ENCODE data around the gene DTNB.

Gene DTNB

GRCh38 chr2:25597881-25598280 lies 75.5 kb downstream of the DTNB start:
- Mint-ChIP-seq H3K9me3 (no peaks in the 10 kb centered on the region), H3K27ac (no peak overlapping the region), H3K4me1 (peaks cover 11% of the 10 kb centered on the region), H3K36me3 (ENCODE audit: low read depth) (peaks cover 5% of the 10 kb centered on the region), H3K27me3 (no peaks in the 10 kb centered on the region), H3K4me3 (no peak overlapping the region)
- DNase-seq (no peak), ATAC-seq (no peak)

- no peak overlapping the region for H3K27ac Mint-ChIP-seq
Measured at GRCh38 chr2:25596516-25597244, 76.7 kb downstream of the DTNB start.

GRCh38 chr2:25595393-25595792 lies 78.0 kb downstream of the DTNB start:
- ATAC-seq, result no peak
- no peak for DNase-seq
- peaks cover 14% of the 10 kb centered on the region for H3K4me1 Mint-ChIP-seq
- H3K9me3 Mint-ChIP-seq, result no peaks in the 10 kb centered on the region
- H3K27me3 Mint-ChIP-seq, result no peaks in the 10 kb centered on the region
- H3K27ac Mint-ChIP-seq, result no peak overlapping the region
- H3K36me3 Mint-ChIP-seq (ENCODE audit: low read depth), result peaks cover 7% of the 10 kb centered on the region
- no peak overlapping the region for H3K4me3 Mint-ChIP-seq

More at GRCh38 chr2:25596516-25597244, 76.7 kb downstream of the DTNB start:
- peaks cover 7% of the 10 kb centered on the region for H3K36me3 Mint-ChIP-seq (ENCODE audit: low read depth)
- no peak for ATAC-seq
- H3K4me3 Mint-ChIP-seq, result no peak overlapping the region
- no peak for DNase-seq
- H3K9me3 Mint-ChIP-seq, result no peaks in the 10 kb centered on the region
- peaks cover 13% of the 10 kb centered on the region for H3K4me1 Mint-ChIP-seq
- H3K27me3 Mint-ChIP-seq, result no peaks in the 10 kb centered on the region

GRCh38 chr2:25594991-25595390 lies 78.4 kb downstream of the DTNB start:
- Mint-ChIP-seq H3K4me1 (peaks cover 14% of the 10 kb centered on the region), H3K4me3 (no peak overlapping the region), H3K27ac (no peak overlapping the region), H3K36me3 (ENCODE audit: low read depth) (peaks cover 9% of the 10 kb centered on the region), H3K9me3 (no peaks in the 10 kb centered on the region), H3K27me3 (no peaks in the 10 kb centered on the region)
- no peak for DNase-seq
- no peak for ATAC-seq

GRCh38 chr2:25592766-25593292 lies 80.5 kb downstream of the DTNB start:
- peaks cover 4% of the 10 kb centered on the region for H3K36me3 Mint-ChIP-seq (ENCODE audit: low read depth)
- no peak overlapping the region for H3K4me3 Mint-ChIP-seq
- no peaks in the 10 kb centered on the region for H3K27me3 Mint-ChIP-seq
- DNase-seq, result no peak
- peak overlapping the region; percentile 57 for H3K27ac Mint-ChIP-seq
- H3K9me3 Mint-ChIP-seq, result no peaks in the 10 kb centered on the region
- ATAC-seq, result no peak
- H3K4me1 Mint-ChIP-seq, result peaks cover 14% of the 10 kb centered on the region

- DNase-seq (no peak), ATAC-seq (no peak)
- no peak overlapping the region for H3K4me3 Mint-ChIP-seq
- peaks cover 4% of the 10 kb centered on the region for H3K36me3 Mint-ChIP-seq (ENCODE audit: low read depth)
- H3K27me3 Mint-ChIP-seq, result no peaks in the 10 kb centered on the region
- H3K27ac Mint-ChIP-seq, result no peak overlapping the region
- H3K4me1 Mint-ChIP-seq, result peaks cover 29% of the 10 kb centered on the region
- H3K9me3 Mint-ChIP-seq, result no peaks in the 10 kb centered on the region
Measured at GRCh38 chr2:25590921-25591505, 82.4 kb downstream of the DTNB start.

GRCh38 chr2:25589676-25590205 lies 83.6 kb downstream of the DTNB start:
- Mint-ChIP-seq H3K27ac (no peak overlapping the region), H3K36me3 (ENCODE audit: low read depth) (peaks cover 4% of the 10 kb centered on the region), H3K4me1 (peaks cover 29% of the 10 kb centered on the region), H3K27me3 (no peaks in the 10 kb centered on the region), H3K4me3 (no peak overlapping the region), H3K9me3 (no peaks in the 10 kb centered on the region)
- ATAC-seq (no peak), DNase-seq (no peak)

GRCh38 chr2:25588576-25588975 lies 84.8 kb downstream of the DTNB start:
- H3K27ac Mint-ChIP-seq, result no peak overlapping the region
- DNase-seq (no peak), ATAC-seq (no peak)
- H3K4me3 Mint-ChIP-seq, result no peak overlapping the region
- peaks cover 4% of the 10 kb centered on the region for H3K36me3 Mint-ChIP-seq (ENCODE audit: low read depth)
- no peaks in the 10 kb centered on the region for H3K27me3 Mint-ChIP-seq
- no peaks in the 10 kb centered on the region for H3K9me3 Mint-ChIP-seq
- H3K4me1 Mint-ChIP-seq, result peaks cover 29% of the 10 kb centered on the region

GRCh38 chr2:25587361-25587760 lies 86.0 kb downstream of the DTNB start:
- Mint-ChIP-seq H3K36me3 (ENCODE audit: low read depth) (peaks cover 2% of the 10 kb centered on the region), H3K27ac (no peak overlapping the region), H3K27me3 (no peaks in the 10 kb centered on the region), H3K9me3 (no peaks in the 10 kb centered on the region), H3K4me3 (no peak overlapping the region), H3K4me1 (peaks cover 23% of the 10 kb centered on the region)
- ATAC-seq, result peak; percentile 27
- peak; percentile 23 for DNase-seq

GRCh38 chr2:25586726-25587144 lies 86.6 kb downstream of the DTNB start:
- H3K27ac Mint-ChIP-seq, result no peak overlapping the region
- H3K36me3 Mint-ChIP-seq (ENCODE audit: low read depth), result peaks cover 2% of the 10 kb centered on the region
- no peak overlapping the region for H3K4me3 Mint-ChIP-seq
- no peaks in the 10 kb centered on the region for H3K27me3 Mint-ChIP-seq
- ATAC-seq, result peak; percentile 73
- H3K4me1 Mint-ChIP-seq, result peaks cover 19% of the 10 kb centered on the region
- no peak for DNase-seq
- H3K9me3 Mint-ChIP-seq, result no peaks in the 10 kb centered on the region

- Mint-ChIP-seq H3K4me1 (peaks cover 15% of the 10 kb centered on the region), H3K27me3 (no peaks in the 10 kb centered on the region), H3K4me3 (no peak overlapping the region), H3K9me3 (no peaks in the 10 kb centered on the region), H3K27ac (no peak overlapping the region), H3K36me3 (ENCODE audit: low read depth) (peaks cover 2% of the 10 kb centered on the region)
- no peak for ATAC-seq
- no peak for DNase-seq
Measured at GRCh38 chr2:25585189-25585588, 88.2 kb downstream of the DTNB start.

GRCh38 chr2:25582077-25582830 lies 91.1 kb downstream of the DTNB start:
- Mint-ChIP-seq H3K36me3 (ENCODE audit: low read depth) (peaks cover 5% of the 10 kb centered on the region), H3K4me1 (peaks cover 9% of the 10 kb centered on the region), H3K9me3 (no peaks in the 10 kb centered on the region), H3K27me3 (no peaks in the 10 kb centered on the region), H3K27ac (no peak overlapping the region), H3K4me3 (no peak overlapping the region)
- ATAC-seq (no peak), DNase-seq (no peak)

- no peak for ATAC-seq
- Mint-ChIP-seq H3K4me3 (no peak overlapping the region), H3K9me3 (no peaks in the 10 kb centered on the region), H3K27ac (no peak overlapping the region), H3K36me3 (ENCODE audit: low read depth) (peaks cover 5% of the 10 kb centered on the region), H3K27me3 (no peaks in the 10 kb centered on the region), H3K4me1 (no peaks in the 10 kb centered on the region)
- no peak for DNase-seq
Measured at GRCh38 chr2:25576596-25576995, 96.8 kb downstream of the DTNB start.

- ATAC-seq (no peak), DNase-seq (no peak)
- H3K27ac Mint-ChIP-seq, result no peak overlapping the region
- H3K36me3 Mint-ChIP-seq (ENCODE audit: low read depth), result peaks cover 2% of the 10 kb centered on the region
- H3K4me1 Mint-ChIP-seq, result no peaks in the 10 kb centered on the region
- no peaks in the 10 kb centered on the region for H3K9me3 Mint-ChIP-seq
- no peak overlapping the region for H3K4me3 Mint-ChIP-seq
- H3K27me3 Mint-ChIP-seq, result no peaks in the 10 kb centered on the region
Measured at GRCh38 chr2:25572638-25573037, 100.7 kb downstream of the DTNB start.

All from activated naive CD8-positive, alpha-beta T cell treated with anti-CD3 and anti-CD28 coated beads, Interleukin-2, amount 50 U/mL, for 24 hours (primary cell).